Endothelial cell of umbilical vein (primary cell): Measurements from ENCODE around the gene HTT. TPM values are rescaled to one million over a fixed set of nuclear protein-coding genes. Genes with fewer than 3 reads are reported as not detected.

Source experiments
- BruUV-seq: library from RNA; stranded (reverse); fragments of 400-500 nt; replicated peaks from 2 replicates; lab custom pipeline; 2021; lab: Mats Ljungman, UMichigan
- CTCF ChIA-PET: fragments of 300-600, 350-600 bp; sonication (Branson Sonifier 250); formaldehyde crosslinking; loops from one replicate; lab custom pipeline; 2021; ENCODE audit warnings: antibody characterized with exemption, inconsistent platforms; lab: Charles Lee
- POLR2A ChIA-PET: fragments of 300-600, 350-600 bp; sonication (Branson Sonifier 250); formaldehyde crosslinking; loops from one replicate; lab custom pipeline; 2021; ENCODE audit warnings: antibody characterized with exemption, inconsistent platforms; lab: Charles Lee
- DNase-seq: peaks from one replicate; pipeline ENCODE4 v3.0.0-alpha.2; 2011; ENCODE audit warnings: low read depth, low spot score
- FAIRE-seq: peaks from 2 replicates; lab custom pipeline; 2011; peaks lifted over from hg19 to GRCh38; lab: Jason Lieb, UNC
- H2AFZ ChIP-seq: 2 replicates; pipeline ENCODE4 v1.6.0; 2012; ENCODE audit warnings: low read depth, low read length, control low read depth, inconsistent platforms
- H3K27ac ChIP-seq: 2 replicates; pipeline ENCODE4 v1.5.1; 2011; ENCODE audit warnings: low read depth, mild to moderate bottlenecking, control low read depth, low read length, moderate library complexity; ENCODE audit not compliant: insufficient read depth
- H3K27me3 ChIP-seq, 2 experiments: 2 replicates each; pipeline versions ENCODE4 v1.6.0 to v1.6.1; 2011; ENCODE audit warnings: low read length in 2 of 2, mixed read lengths in 1 of 2; ENCODE audit not compliant: control insufficient read depth in 2 of 2, insufficient read depth in 2 of 2
- H3K36me3 ChIP-seq, 2 experiments: 2 replicates in 1 of 2; 3 replicates in 1 of 2; pipeline ENCODE4 v1.5.1; 2011; ENCODE audit warnings: low read length in 2 of 2, mild to moderate bottlenecking in 1 of 2, moderate library complexity in 1 of 2; ENCODE audit not compliant: control insufficient read depth in 2 of 2, insufficient read depth in 2 of 2; ENCODE audit errors: extremely low read depth in 1 of 2
- H3K4me1 ChIP-seq: 3 replicates; pipeline ENCODE4 v1.5.1; 2011; ENCODE audit warnings: mild to moderate bottlenecking, low read length; ENCODE audit not compliant: control insufficient read depth, insufficient read depth; ENCODE audit errors: extremely low read depth
- H3K4me2 ChIP-seq: 2 replicates; pipeline ENCODE4 v1.6.1; 2011; ENCODE audit warnings: low read length, control low read depth, mixed read lengths; ENCODE audit not compliant: insufficient read depth
- H3K4me3 ChIP-seq, 3 experiments: fragments of 200-600 bp in 1 of 3; sonication (generic), shearing (Covaris generic) in 1 of 3; replicated peaks in 1 of 3; 2 replicates each; pipeline ENCODE4 v1.5.1; 2011 to 2016; ENCODE audit warnings: control low read depth in 3 of 3, low read length in 3 of 3, mild to moderate bottlenecking in 2 of 3, inconsistent platforms in 1 of 3, low read depth in 1 of 3, moderate library complexity in 1 of 3; ENCODE audit not compliant: insufficient read depth in 1 of 3
- H3K79me2 ChIP-seq: 2 replicates; pipeline ENCODE4 v1.6.0; 2012; ENCODE audit warnings: low read length, inconsistent platforms; ENCODE audit not compliant: control insufficient read depth, insufficient read depth
- H3K9ac ChIP-seq: replicated peaks from 2 replicates; pipeline ENCODE3; 2011; ENCODE audit warnings: low read length, control low read depth; ENCODE audit not compliant: insufficient read depth; ENCODE audit errors: extremely low read depth
- H3K9me1 ChIP-seq: replicated peaks from 3 replicates; pipeline ENCODE4 v1.6.0; 2011; ENCODE audit warnings: mild to moderate bottlenecking, low read length; ENCODE audit not compliant: control insufficient read depth, insufficient read depth; ENCODE audit errors: extremely low read depth
- H3K9me3 ChIP-seq: replicated peaks from 2 replicates; pipeline ENCODE4 v1.5.1; 2012; ENCODE audit warnings: low read length, inconsistent platforms; ENCODE audit not compliant: control insufficient read depth, insufficient read depth
- H4K20me1 ChIP-seq: replicated peaks from 2 replicates; pipeline ENCODE3; 2011; ENCODE audit warnings: mild to moderate bottlenecking, low read length; ENCODE audit not compliant: control insufficient read depth, insufficient read depth; ENCODE audit errors: extremely low read depth
- EZH2 ChIP-seq: IDR thresholded peaks from 2 replicates; pipeline ENCODE4 v1.6.1; 2012; ENCODE audit warnings: borderline replicate concordance, low read depth, mild to moderate bottlenecking, moderate library complexity, low read length, inconsistent platforms; ENCODE audit not compliant: severe bottlenecking
- FOS ChIP-seq: IDR thresholded peaks from 2 replicates; pipeline ENCODE4 v1.6.1; 2011; ENCODE audit warnings: mild to moderate bottlenecking, low read length, moderate library complexity, borderline replicate concordance; ENCODE audit not compliant: insufficient read depth
- GATA2 ChIP-seq: IDR thresholded peaks from 2 replicates; pipeline ENCODE4 v1.7.0; 2011; ENCODE audit warnings: low read depth, mild to moderate bottlenecking, moderate library complexity, mixed read lengths, low read length; ENCODE audit not compliant: insufficient read length, insufficient read depth
- JUN ChIP-seq: IDR thresholded peaks from 2 replicates; pipeline ENCODE4 v1.6.1; 2011; ENCODE audit warnings: borderline replicate concordance, low read depth; ENCODE audit not compliant: insufficient read length, insufficient read depth
- MYC ChIP-seq: IDR thresholded peaks from one replicate; pipeline ENCODE4 v1.6.1; 2011; ENCODE audit warnings: mild to moderate bottlenecking, low read depth, low read length
- POLR2A ChIP-seq: IDR thresholded peaks from 2 replicates; pipeline ENCODE4 v1.6.1; 2012; ENCODE audit warnings: low read depth, mild to moderate bottlenecking, control low read depth, low read length
- POLR2AphosphoS5 ChIP-seq: IDR thresholded peaks from 2 replicates; pipeline ENCODE4 v1.6.1; 2012; ENCODE audit warnings: low read depth, mild to moderate bottlenecking, control low read depth, low read length, moderate library complexity; ENCODE audit not compliant: insufficient read depth
- dilution Hi-C: fragments of 300-500 bp; cut with MboI; formaldehyde crosslinking; loops from one replicate; pipeline ENCODE4 v1.15.0; 2019; ENCODE audit warnings: low sequenced_read_pairs; ENCODE audit not compliant: extremely low pct_ligation_motif_present
- intact Hi-C: fragments of 100-400 bp; cut with micrococcal nuclease; formaldehyde crosslinking; loops from one replicate; pipeline ENCODE4 v1.10.0; 2022
- polyA plus RNA-seq, 4 experiments: library from polyadenylated mRNA; depleted of rRNA in 3 of 4; stranded (reverse) in 3 of 4; unstranded in 1 of 4; fragments of >200 nt; gene quantifications; 2 replicates each; pipeline versions ENCODE4 v1.2.1 to v1.2.3, GENCODE V29; 2011 to 2012; ENCODE audit warnings: missing spikeins in 1 of 4
- total RNA-seq: library from RNA; stranded (reverse); gene quantifications from 2 replicates; pipeline ENCODE4 v1.2.3, GENCODE V29; 2021
- TF ChIP-seq, protein P1 (sequence below): IDR thresholded peaks from 2 replicates; pipeline ENCODE4 v1.6.1; 2011; ENCODE audit not compliant: insufficient read depth, insufficient read length
- TF ChIP-seq, protein P2 (sequence below), 2 donors: IDR thresholded peaks; 1 replicate in 1 of 2; 2 replicates in 1 of 2; pipeline ENCODE4 v1.5.1; 2011; ENCODE audit warnings: low read length in 2 of 2, mild to moderate bottlenecking in 2 of 2, moderate library complexity in 2 of 2, control low read depth in 1 of 2, inconsistent platforms in 1 of 2, low read depth in 1 of 2; ENCODE audit not compliant: insufficient read depth in 1 of 2; ENCODE audit errors: extremely low read depth in 1 of 2

HTT gene
- total and polyA plus RNA-seq, 2 donors (not counting 3 experiments of a cell fraction or from before 2014, with no cell fraction given), result 15.7 to 61.2 TPM

GRCh38 chr4:3029464-3029863, 45.0 kb upstream of the HTT start:
- Histone ChIP-seq H3K9me3 (no peaks in the 10 kb centered on the region), H3K27me3 (peaks cover 0 to 1% of the 10 kb centered on the region in 2 experiments), H3K27ac (no peak overlapping the region), H3K36me3 (no peaks in the 10 kb centered on the region), H3K4me3 (no peak overlapping the region), H3K4me1 (no peaks in the 10 kb centered on the region), H3K4me2 (no peak overlapping the region), H3K9ac (no peak overlapping the region), H4K20me1 (no peaks in the 10 kb centered on the region), H2AFZ (no peak overlapping the region), H3K9me1 (no peaks in the 10 kb centered on the region), H3K79me2 (no peaks in the 10 kb centered on the region)
- TF ChIP-seq, protein P1, sequence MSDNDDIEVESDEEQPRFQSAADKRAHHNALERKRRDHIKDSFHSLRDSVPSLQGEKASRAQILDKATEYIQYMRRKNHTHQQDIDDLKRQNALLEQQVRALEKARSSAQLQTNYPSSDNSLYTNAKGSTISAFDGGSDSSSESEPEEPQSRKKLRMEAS, result no peak
- TF ChIP-seq, protein P2, sequence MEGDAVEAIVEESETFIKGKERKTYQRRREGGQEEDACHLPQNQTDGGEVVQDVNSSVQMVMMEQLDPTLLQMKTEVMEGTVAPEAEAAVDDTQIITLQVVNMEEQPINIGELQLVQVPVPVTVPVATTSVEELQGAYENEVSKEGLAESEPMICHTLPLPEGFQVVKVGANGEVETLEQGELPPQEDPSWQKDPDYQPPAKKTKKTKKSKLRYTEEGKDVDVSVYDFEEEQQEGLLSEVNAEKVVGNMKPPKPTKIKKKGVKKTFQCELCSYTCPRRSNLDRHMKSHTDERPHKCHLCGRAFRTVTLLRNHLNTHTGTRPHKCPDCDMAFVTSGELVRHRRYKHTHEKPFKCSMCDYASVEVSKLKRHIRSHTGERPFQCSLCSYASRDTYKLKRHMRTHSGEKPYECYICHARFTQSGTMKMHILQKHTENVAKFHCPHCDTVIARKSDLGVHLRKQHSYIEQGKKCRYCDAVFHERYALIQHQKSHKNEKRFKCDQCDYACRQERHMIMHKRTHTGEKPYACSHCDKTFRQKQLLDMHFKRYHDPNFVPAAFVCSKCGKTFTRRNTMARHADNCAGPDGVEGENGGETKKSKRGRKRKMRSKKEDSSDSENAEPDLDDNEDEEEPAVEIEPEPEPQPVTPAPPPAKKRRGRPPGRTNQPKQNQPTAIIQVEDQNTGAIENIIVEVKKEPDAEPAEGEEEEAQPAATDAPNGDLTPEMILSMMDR (IDR thresholded peaks at IDR 0.05; ENCODE audit: extremely low read depth in 1 of 2, insufficient read depth in 1 of 2, low read depth in 1 of 2, low read length in 2 of 2), result no peak
- TF ChIP-seq GATA2 (no peak), FOS (no peak), EZH2 (no peak), JUN (no peak), POLR2AphosphoS5 (no peak), POLR2A (no peak), MYC (no peak)
- DNase-seq, result no peak
- FAIRE-seq, result no peak
- POLR2A ChIA-PET, result no interaction called here
- intact Hi-C loops, result no loop called here
- no TSS peak for BruUV-seq
- dilution Hi-C loops, result no loop called here
- CTCF ChIA-PET, result no interaction called here
